Loucy (cell line): ENCODE measurements around the gene FBLIM1.

ENCODE experiments used
- CTCF ChIP-seq: fragments of 200-600 bp; sonication (generic); conservative IDR thresholded peaks from 2 replicates; pipeline ENCODE4 v1.5.1; 2014; ENCODE audit warnings: mild to moderate bottlenecking, antibody characterized with exemption, low read length
- EZH2phosphoT487 ChIP-seq: fragments of 200-600 bp; IDR thresholded peaks from 2 replicates; pipeline ENCODE4 v1.6.1; 2018; ENCODE audit warnings: antibody characterized with exemption, mild to moderate bottlenecking, moderate library complexity, borderline replicate concordance

GRCh38 chr1:15758953-15759661, 512 bp downstream of the FBLIM1 start:
- TF ChIP-seq CTCF (no peak), EZH2phosphoT487 (no peak)
